Activated CD4-positive, alpha-beta T cell treated with anti-CD3 and anti-CD28 coated beads, Interleukin-2, amount 50 U/mL, for 48 hours (primary cell): ENCODE results near the gene HNRNPH1.

Experiments
- DNase-seq, 2 experiments: peaks; one replicate each; pipeline ENCODE4 v3.0.0-alpha.2; 2020

Gene HNRNPH1

DNA sequence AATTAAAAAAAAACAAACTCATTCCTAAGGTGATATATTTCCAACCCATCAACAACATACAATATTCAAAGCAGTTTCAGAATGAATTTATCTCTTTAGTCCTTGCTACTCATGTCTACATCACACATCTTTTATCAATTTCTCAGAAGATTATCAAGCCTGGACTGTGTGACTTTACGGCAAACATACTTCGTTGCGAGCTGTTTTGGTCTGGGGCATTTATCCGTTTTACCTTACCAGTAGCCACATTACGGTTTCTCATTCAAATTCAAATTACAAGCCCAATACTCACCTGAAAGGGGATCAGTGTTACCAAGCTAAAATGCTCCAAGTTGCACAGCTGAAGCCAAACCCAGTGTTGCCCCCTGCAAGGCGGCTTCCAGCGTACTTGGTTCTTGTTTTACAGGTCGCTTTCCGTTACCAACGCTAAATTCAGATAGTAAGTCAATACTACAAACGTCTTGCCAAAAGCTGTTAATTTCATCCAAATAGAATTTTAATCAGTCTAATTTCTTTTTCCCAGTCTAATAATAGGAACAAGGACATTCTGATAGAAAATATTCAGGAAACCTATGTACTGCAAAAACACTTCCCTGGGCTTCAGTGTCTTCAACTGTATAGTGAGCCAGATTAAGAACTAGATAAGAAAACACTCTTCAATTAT is 1.8 kb downstream of the HNRNPH1 start:
- no peak for DNase-seq

GRCh38 chr5:179620703-179621350 is 2.6 kb downstream of the HNRNPH1 start:
- DNase-seq = no peak

GRCh38 chr5:179620293-179620692 is 3.2 kb downstream of the HNRNPH1 start:
- no peak for DNase-seq

GRCh38 chr5:179619776-179620175 is 3.7 kb downstream of the HNRNPH1 start:
- DNase-seq = no peak

- DNase-seq = no peak
These were observed 4.4 kb downstream of the HNRNPH1 start for GRCh38 chr5:179618923-179619554.

DNA sequence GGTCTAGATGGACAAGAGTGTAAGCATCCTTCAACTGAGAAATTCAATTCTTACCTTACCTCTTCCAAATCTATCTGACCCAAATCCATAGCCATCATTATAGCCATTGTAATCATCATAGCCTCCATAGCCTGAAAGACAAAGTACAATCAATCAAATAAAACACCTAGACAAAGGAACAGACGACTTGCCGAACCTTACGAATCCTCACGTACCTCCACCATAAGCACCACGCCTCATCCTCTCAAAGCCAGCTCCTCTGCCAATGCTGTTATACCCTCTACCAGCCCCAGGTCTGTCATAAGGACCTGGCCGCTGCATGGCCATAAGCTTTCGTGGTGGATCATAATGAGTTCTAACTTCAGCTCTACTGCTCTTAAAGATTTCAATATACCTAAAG is 5.5 kb downstream of the HNRNPH1 start:
- DNase-seq = no peak

DNA sequence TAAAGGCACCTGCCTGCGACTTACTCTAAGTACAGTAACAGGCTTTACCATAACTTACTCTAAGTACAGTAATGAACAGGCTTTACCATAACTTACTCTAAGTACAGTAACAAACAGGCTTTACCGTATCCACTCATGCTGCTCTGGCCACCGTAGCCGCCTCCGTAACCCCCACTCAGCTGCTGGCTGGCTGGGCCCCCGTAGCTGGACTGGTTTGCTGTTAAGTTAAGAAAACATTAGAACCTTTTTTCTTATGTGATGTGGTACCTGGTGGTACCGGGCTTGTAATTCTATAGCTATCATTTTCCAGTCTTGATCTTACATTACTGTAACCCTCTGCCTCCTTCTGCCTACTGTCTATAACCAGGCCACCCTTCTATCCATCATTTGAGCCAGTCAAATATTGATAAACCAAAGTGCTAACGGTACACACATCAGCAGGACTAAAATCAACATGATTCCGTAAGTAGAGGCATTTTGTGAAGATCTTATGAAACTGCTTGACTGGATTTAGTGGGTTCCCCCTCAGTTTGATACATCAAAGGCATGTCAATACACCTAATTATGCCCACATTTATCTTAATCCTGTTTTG is 7.4 kb downstream of the HNRNPH1 start:
- no peak for DNase-seq

GRCh38 chr5:179615203-179615602 is 8.3 kb downstream of the HNRNPH1 start:
- no peak for DNase-seq

- DNase-seq = no peak
These were observed 8.7 kb downstream of the HNRNPH1 start for GRCh38 chr5:179614745-179615144.

DNA sequence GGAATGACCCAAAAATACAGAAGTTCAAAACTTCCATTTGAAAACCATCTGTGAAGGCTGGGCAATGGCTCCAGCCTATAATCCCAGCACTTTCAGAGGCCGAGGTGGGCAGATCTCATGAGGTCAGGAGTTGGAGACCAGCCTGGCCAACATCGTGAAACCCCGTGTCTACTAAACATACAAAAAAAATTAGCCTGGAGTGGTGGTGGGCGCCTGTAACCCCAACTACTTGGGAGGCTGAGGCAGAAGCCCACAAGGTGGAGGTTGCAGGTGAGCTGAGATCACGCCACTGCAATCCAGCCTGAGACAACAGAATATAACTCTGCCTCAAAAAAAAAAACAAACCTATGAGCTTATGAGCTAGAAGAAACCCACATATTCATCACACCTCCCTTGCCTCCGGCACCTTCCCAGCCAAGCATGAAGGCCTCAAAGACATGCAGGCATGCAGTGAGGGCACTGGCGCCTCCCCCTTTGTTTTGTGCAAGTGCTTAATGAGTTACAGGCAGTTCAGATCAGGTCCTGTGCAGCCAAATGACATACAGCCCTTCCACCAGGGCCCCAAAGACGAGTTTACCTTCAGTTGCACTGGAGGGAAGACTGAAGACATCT is 9.9 kb downstream of the HNRNPH1 start:
- no peak for DNase-seq

DNA sequence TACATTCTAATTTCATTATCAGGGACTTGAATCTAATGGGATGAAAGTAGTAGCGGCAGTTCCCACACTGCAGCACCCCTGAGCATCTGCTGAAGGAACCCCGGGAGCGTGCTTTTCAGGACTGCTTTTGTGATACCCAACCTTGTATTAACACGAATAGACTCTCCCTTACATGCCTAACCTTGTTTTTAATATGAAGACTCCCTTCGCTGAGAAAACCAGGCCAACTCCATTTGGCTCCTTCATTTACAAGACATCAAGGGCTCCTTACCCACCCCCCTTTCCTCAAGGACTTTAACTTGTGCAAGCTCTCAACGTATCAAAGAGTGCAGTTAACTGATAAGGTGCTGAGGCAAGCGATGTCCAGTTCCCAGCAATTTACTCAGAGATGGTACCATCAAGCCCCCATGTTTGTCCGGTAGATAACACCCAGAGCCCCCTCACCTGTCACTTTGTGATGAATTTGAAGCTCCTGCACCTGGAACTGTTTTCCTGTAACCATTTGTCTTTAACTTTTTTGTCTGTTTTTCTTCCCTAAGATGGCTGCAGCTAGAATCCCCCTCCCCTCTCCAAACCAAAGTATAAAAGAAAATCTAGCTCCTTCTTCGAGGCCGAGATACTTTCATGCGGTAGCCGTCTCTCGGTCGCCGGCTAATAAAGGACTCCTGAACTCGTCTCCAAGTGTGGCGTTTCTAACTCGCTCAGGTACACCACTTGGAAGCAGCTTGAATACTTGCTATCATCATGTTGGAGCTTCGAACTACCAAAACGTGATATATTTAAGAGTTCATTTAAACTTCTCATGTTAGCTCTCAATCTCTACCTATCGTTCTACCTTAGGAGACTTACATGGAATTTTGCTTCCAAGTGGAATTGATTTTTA is 10.7 kb downstream of the HNRNPH1 start:
- DNase-seq = no peak

DNA sequence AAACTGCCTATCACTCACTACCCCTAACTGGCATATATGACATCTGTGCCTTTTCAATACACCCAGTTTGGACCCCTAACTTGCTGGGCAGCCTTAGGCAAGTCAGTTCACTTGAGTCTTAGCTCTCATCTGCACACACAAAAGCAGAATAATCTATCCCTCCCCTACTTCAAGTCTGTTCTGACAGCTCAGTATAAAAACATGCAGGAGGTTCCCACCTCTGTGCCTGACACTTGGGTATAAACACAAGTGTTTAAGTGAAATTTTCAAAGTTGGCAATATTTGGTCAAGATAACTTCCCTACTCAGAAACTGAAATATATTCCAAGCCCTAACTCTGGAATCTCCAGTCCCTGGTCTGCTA is 12.6 kb downstream of the HNRNPH1 start:
- DNase-seq = no peak

DNA sequence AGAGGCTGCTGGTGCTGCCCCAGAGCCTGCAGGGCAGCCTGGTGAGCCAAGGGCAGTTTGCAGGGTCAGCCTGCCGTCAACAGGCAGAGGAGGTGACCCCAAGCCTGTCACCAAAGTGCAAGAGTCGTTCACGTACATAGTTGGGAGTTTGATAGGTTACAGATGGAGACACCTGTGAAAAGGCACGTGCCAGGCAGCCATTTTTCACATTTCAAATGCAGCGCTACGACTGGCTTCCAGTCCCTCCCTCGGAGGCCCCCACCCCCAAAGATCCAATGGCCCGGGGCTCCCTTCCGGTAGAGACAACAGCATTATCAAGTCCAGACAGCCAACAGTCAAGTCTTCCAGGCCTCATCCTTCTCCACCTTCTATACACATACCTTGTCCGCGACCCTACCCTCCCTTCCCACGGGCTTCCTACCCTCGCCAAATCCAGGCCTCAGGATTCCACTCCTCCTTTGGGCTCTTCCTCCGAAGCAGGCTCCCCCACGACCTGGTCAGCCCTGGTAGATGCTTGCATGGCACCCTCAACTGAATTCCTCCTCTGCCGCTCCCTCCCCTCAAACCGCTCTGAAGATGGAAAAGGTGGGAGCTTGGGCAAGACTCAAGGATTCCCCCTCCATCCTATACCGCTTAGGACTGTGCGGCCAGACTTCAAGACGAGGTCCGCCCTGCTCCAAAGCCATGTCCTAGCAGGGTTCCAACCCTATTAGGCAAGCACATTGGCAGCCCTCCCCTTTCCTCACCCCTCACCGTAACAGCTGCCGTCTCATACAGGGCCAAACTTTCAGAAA is 13.2 kb downstream of the HNRNPH1 start:
- DNase-seq = no peak

GRCh38 chr5:179609834-179610108 is 13.7 kb downstream of the HNRNPH1 start:
- DNase-seq = no peak

DNA sequence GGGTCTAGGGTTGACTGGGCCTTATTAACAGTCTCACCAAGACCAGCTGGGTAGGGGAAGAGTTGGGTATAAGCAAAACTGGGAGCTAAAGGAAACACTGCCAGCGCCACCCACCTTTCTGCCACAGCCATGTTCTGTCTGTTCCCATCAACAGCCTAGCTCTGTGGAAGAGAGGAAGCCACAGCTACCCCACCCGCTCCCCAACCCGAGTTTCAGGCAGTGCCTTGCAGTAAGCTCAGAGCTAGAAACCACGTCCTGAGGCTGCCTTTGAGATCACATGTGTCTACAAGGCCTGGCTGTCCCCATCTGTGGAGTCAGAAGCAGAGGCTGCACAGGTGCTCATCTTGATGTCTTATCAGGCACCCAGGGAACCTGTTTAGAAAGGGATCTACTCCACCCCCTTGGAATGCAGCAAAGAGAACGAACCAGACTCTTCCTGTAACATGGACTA is 15.3 kb downstream of the HNRNPH1 start:
- DNase-seq = peak in 1 of 2 experiments; percentile 43

DNA sequence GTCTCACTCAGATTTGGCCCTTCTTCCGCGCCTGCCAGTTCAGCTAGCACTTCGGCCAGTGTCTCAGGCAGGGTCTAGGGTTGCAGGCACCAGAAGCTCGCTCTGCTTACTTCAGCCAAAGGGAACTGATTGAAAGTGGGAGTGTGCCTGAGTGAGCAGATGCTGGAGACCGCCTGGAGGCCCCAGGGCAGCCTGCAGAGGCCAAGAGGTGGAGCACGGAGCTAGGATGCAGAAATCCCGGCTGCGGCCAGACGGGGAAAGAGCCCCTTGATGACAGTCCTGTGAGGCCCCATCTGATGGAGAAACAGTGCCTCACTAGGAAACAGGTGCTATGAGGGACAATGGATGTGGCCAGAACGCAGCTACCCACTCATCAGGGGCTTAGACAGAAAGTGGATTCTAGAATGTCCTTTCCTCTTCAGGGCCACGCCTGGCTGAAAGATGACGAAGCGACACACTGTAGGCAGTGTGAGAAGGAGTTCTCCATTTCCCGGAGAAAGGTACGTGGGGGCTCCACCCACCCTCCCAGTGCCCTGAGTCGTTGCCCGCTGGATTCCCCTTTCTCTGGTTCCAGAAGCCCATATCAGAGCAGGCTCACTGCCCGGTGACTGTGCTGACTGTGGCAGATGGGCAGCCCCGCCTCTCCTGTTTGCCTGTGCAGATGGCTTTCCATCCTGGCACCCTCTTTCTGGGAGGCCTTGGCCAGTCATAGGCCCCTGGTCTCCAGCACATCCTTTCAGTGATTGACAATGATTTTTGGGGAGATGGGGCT is 16.1 kb downstream of the HNRNPH1 start:
- no peak for DNase-seq

DNA sequence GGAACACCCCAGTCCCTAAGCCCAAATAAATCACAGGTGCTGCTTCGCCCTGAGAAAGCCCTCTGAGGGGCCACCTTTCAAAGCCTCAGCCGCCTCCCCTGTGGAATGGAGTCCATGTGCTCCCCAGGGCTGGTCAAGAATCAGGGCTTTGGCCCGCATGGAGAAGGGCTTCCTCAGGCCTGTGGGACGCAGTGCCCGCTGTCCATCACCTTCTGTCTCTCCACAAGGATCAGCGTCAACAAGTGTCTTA is 16.6 kb downstream of the HNRNPH1 start:
- no peak for DNase-seq

GRCh38 chr5:179606071-179606909 is 17.2 kb downstream of the HNRNPH1 start:
- DNase-seq = no peak

DNA sequence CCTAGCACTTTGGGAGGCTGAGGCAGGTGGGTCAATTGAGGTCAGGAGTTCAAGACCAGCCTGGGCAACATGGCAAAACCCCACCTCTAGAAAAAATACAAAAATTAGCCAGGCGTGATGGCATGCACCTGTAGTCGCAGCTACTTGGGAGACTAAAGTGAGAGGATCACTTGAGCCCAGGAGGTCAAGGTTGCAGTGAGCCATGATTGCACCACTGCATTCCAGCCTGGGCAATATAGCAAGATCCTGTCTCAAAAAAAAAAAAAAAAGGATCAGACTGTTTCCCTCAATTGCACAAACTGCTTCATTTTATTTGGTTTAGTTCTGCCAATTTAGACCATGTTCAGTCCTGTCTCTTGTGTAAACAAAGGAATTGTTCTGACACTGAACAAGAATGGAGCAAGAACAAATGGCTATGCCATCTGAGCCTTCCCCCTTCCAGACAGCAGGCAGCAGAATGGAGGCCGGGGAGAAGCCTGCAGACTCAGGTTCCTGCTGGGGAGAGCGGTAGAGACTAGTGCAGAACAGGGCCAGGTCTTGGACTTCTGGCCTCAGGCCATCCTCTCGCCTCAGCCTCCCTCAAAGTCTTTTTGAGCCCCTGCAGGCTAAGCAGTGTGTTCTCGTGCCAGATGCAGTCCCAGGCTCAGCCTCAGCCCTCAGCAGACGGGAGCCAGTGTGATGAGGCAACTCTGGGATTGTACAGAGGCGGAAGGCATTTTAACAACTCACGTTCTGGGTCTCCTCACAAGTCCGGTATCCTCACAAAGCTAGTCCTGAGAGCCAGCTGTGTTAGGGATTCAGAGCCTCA is 18.2 kb downstream of the HNRNPH1 start:
- no peak for DNase-seq

DNA sequence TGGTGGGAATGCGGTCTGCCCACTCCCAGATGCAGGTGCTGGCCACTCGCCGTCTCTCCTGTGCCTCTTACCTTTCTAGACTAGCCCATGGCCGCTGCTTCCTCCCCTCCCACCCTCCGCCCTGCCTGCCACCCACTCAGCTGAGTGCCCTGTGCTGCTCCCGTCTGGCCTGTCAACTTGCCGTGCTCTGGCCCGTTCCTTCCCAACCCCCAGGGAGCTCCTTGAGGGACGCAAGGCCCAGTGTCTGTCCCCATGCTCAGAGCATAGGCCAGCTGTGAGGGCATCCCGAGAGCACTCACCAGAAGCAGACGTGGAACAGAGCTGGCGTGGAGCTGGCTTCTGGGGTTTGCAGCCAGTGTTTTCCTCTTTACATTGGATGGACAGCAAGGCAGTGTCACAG is 20.2 kb downstream of the HNRNPH1 start:
- DNase-seq = no peak
